Fibroblast of the aortic adventitia (primary cell): Measurements from ENCODE around the gene MAX. TPM values are rescaled to one million over a fixed set of nuclear protein-coding genes. Genes with fewer than 3 reads are reported as not detected.

Source experiments
- DNase-seq: peaks from one replicate; pipeline ENCODE4 v3.0.0-alpha.2; 2010; ENCODE audit warnings: low read depth
- H3K4me3 ChIP-seq: 2 replicates; pipeline ENCODE4 v1.5.1; 2011; ENCODE audit warnings: low read depth, mild to moderate bottlenecking, control low read depth, low read length, moderate library complexity
- total RNA-seq: library from RNA; depleted of rRNA; stranded (reverse); fragments of >200 nt; gene quantifications from 2 replicates; pipeline ENCODE4 v1.2.3, GENCODE V29; 2012; ENCODE audit warnings: low replicate concordance
- TF ChIP-seq, protein P1 (sequence below): IDR thresholded peaks from 2 replicates; pipeline ENCODE4 v1.5.1; 2011; ENCODE audit warnings: mild to moderate bottlenecking, low read length, control low read depth, inconsistent platforms; ENCODE audit not compliant: insufficient read depth

MAX gene
- total RNA-seq, 1 donor = 69.3 TPM

DNA sequence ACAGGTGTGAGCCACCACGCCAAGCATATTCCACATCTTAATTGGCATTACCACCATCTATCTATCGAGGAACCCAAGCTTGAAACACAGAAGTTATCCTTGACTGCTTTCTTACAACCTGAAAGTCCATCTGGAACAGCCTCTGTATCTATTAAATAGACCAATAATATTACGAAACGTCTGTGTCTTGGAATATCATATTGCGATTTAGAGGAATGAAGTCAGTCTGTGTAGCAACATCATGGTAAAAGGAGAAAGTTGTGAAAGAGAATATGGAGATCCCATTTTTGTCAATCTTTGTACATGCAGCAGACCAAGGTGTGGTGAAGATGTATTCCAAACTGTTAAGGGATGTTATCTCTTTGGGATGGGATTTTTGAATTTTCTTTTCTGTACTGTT is 25.8 kb upstream of the MAX start:
- DNase-seq = no peak
- TF ChIP-seq, protein P1, sequence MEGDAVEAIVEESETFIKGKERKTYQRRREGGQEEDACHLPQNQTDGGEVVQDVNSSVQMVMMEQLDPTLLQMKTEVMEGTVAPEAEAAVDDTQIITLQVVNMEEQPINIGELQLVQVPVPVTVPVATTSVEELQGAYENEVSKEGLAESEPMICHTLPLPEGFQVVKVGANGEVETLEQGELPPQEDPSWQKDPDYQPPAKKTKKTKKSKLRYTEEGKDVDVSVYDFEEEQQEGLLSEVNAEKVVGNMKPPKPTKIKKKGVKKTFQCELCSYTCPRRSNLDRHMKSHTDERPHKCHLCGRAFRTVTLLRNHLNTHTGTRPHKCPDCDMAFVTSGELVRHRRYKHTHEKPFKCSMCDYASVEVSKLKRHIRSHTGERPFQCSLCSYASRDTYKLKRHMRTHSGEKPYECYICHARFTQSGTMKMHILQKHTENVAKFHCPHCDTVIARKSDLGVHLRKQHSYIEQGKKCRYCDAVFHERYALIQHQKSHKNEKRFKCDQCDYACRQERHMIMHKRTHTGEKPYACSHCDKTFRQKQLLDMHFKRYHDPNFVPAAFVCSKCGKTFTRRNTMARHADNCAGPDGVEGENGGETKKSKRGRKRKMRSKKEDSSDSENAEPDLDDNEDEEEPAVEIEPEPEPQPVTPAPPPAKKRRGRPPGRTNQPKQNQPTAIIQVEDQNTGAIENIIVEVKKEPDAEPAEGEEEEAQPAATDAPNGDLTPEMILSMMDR = no peak
- no peak overlapping the region for H3K4me3 ChIP-seq

GRCh38 chr14:65117769-65118745 is 15.7 kb upstream of the MAX start:
- H3K4me3 ChIP-seq = no peak overlapping the region
- no peak for DNase-seq
- TF ChIP-seq, protein P1 = no peak

- no peak overlapping the region for H3K4me3 ChIP-seq
- DNase-seq = no peak
- TF ChIP-seq, protein P1 = no peak
Measured at GRCh38 chr14:65115615-65116014, 13.3 kb upstream of the MAX start.

DNA sequence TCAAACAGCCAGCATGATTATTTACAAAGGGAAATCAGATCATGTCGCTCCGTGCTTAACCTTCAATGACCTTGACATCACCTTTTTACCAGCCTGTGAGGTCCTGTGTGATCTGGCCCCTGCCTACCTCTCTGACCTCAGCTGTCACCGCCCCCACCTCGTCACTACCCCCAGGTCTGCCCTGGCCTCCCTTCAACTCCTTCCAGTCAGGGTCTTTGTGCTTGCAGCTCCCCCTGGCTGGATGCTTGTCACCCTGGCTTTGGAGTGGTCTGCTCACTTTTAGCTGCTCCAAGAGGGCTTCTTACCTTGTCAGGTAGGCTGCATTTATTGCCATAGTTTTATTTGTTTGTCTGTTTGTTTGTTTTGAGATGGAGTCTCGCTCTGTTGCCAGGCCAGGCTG is 8.2 kb upstream of the MAX start:
- no peak for DNase-seq
- TF ChIP-seq, protein P1 = no peak
- H3K4me3 ChIP-seq = no peak overlapping the region

DNA sequence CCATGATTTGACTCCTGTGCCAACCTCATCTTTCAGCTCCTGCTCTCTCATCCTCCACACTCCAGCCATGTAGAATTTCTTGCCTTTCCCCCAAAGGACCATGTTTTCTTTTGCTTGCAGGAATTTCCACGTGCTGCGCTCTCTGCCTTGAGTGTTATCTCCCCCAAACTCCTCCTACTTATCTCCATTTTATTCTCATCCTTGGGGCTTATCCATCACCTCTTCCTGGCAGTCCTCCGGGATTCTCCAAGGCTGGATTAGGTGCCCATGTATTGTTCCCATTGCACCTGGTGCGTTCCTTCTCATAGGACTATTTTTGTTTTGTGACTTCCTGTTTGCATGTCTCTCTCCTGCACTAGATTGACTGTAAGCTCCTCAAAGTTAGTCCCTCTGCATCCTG is 7.0 kb upstream of the MAX start:
- TF ChIP-seq, protein P1 = no peak
- H3K4me3 ChIP-seq = no peak overlapping the region
- DNase-seq = no peak

GRCh38 chr14:65107200-65107599 is 4.9 kb upstream of the MAX start:
- no peak overlapping the region for H3K4me3 ChIP-seq
- TF ChIP-seq, protein P1 = no peak
- no peak for DNase-seq
